WTC11 (cell line): Measurements from ENCODE around the gene DRD4. TPM values are rescaled to one million over a fixed set of nuclear protein-coding genes. Genes with fewer than 3 reads are reported as not detected.

Source experiments
- ATAC-seq: fragments of 200-7000 bp; cut with Tn5 transposase; 2 replicates; pipeline ENCODE4 v1.10.0; 2021; ENCODE audit warnings: mild to moderate bottlenecking, moderate library complexity
- CTCF ChIA-PET: fragments of 300-600 bp; sonication (Branson Sonifier 250); formaldehyde crosslinking; loops from one replicate; lab custom pipeline; 2021; ENCODE audit warnings: antibody characterized with exemption; lab: Charles Lee
- POLR2A ChIA-PET: fragments of 350-600 bp; sonication (Branson Sonifier 250); formaldehyde crosslinking; loops from one replicate; lab custom pipeline; 2021; ENCODE audit warnings: antibody characterized with exemption; lab: Charles Lee
- DNase-seq: peaks from one replicate; pipeline ENCODE4 v3.0.0; 2021; ENCODE audit warnings: low spot score
- H3K27ac Mint-ChIP-seq: 2 replicates; pipeline ENCODE4 v1.8.0; 2021; ENCODE audit warnings: mixed read lengths
- H3K27me3 Mint-ChIP-seq: 2 replicates; pipeline ENCODE4 v1.8.0; 2021; ENCODE audit warnings: low read depth, mild to moderate bottlenecking, moderate library complexity, mixed read lengths
- H3K36me3 Mint-ChIP-seq: 2 replicates; pipeline ENCODE4 v1.8.0; 2021; ENCODE audit warnings: mixed read lengths
- H3K4me1 Mint-ChIP-seq: 2 replicates; pipeline ENCODE4 v1.8.0; 2022; ENCODE audit warnings: mixed read lengths
- H3K4me3 Mint-ChIP-seq: 2 replicates; pipeline ENCODE4 v1.8.0; 2021; ENCODE audit warnings: mild to moderate bottlenecking, moderate library complexity, mixed read lengths
- H3K9me3 Mint-ChIP-seq: 2 replicates; pipeline ENCODE4 v1.8.0; 2021; ENCODE audit warnings: mixed read lengths
- CREM ChIP-seq: sonication (generic); formaldehyde crosslinking; IDR thresholded peaks from 2 replicates; pipeline ENCODE4 v1.8.1; 2022; ENCODE audit warnings: mild to moderate bottlenecking, missing genetic modification reagents, moderate library complexity
- ESRRA ChIP-seq: sonication (generic); formaldehyde crosslinking; IDR thresholded peaks from 2 replicates; pipeline ENCODE4 v1.8.1; 2022; ENCODE audit warnings: mild to moderate bottlenecking, missing genetic modification reagents, borderline replicate concordance
- NR1H2 ChIP-seq: sonication (generic); formaldehyde crosslinking; IDR thresholded peaks from 2 replicates; pipeline ENCODE4 v1.9.0; 2021; ENCODE audit warnings: mild to moderate bottlenecking, moderate library complexity, missing genetic modification reagents
- NR2C2 ChIP-seq: sonication (generic); formaldehyde crosslinking; IDR thresholded peaks from 2 replicates; pipeline ENCODE4 v1.8.0; 2022; ENCODE audit warnings: mild to moderate bottlenecking, missing genetic modification reagents
- PREB ChIP-seq: sonication (generic); formaldehyde crosslinking; IDR thresholded peaks from 2 replicates; pipeline ENCODE4 v1.8.1; 2022; ENCODE audit warnings: mild to moderate bottlenecking, missing genetic modification reagents, moderate library complexity, borderline replicate concordance
- SMAD3 ChIP-seq: sonication (generic); formaldehyde crosslinking; IDR thresholded peaks from 2 replicates; pipeline ENCODE4 v1.8.0; 2022; ENCODE audit warnings: missing genetic modification reagents, mild to moderate bottlenecking, borderline replicate concordance
- USF1 ChIP-seq: sonication (generic); formaldehyde crosslinking; IDR thresholded peaks from 2 replicates; pipeline ENCODE4 v1.8.0; 2022; ENCODE audit warnings: mild to moderate bottlenecking, missing genetic modification reagents
- ZBTB21 ChIP-seq: sonication (generic); formaldehyde crosslinking; IDR thresholded peaks from 2 replicates; pipeline ENCODE4 v1.8.1; 2023; ENCODE audit warnings: mild to moderate bottlenecking, missing genetic modification reagents, borderline replicate concordance
- ZNF317 ChIP-seq: sonication (generic); formaldehyde crosslinking; IDR thresholded peaks from 2 replicates; pipeline ENCODE4 v1.8.1; 2023; ENCODE audit warnings: low read depth, mild to moderate bottlenecking, moderate library complexity, missing genetic modification reagents, borderline replicate concordance
- total RNA-seq: library from RNA; stranded (reverse); gene quantifications from 3 replicates; pipeline ENCODE4 v1.2.3, GENCODE V29; 2021
- TF ChIP-seq, protein P1 (sequence below): fragments of 250-450 bp; sonication (Bioruptor Pico); conservative IDR thresholded peaks from 2 replicates; pipeline ENCODE4 v1.9.0; 2021; ENCODE audit warnings: mild to moderate bottlenecking
- TF ChIP-seq, protein P2 (sequence below): fragments of 250-450 bp; sonication (Bioruptor Pico); IDR thresholded peaks from 2 replicates; pipeline ENCODE4 v1.8.0; 2021; ENCODE audit warnings: mild to moderate bottlenecking
- TF ChIP-seq, protein P3 (sequence below): sonication (generic); formaldehyde crosslinking; IDR thresholded peaks from 2 replicates; pipeline ENCODE4 v1.8.0; 2022; ENCODE audit warnings: mild to moderate bottlenecking, missing genetic modification reagents

The DRD4 gene
- total RNA-seq, 1 experiment from 2014 or later: 3.7 TPM

- ATAC-seq (no peak), DNase-seq (no peak)
- POLR2A ChIA-PET: no interaction called here
- CTCF ChIA-PET: no interaction called here
- Mint-ChIP-seq H3K9me3 (no peaks in the 10 kb centered on the region), H3K4me1 (peaks cover 18% of the 10 kb centered on the region), H3K27ac (no peak overlapping the region; the same call in 1 of the 2 replicates), H3K4me3 (no peak overlapping the region), H3K36me3 (no peaks in the 10 kb centered on the region), H3K27me3 (peaks cover 27% of the 10 kb centered on the region)
- no peak for TF ChIP-seq NR1H2 (CRISPR knock-in tag)
- TF ChIP-seq USF1 (CRISPR knock-in tag): no peak
- TF ChIP-seq, protein P1, sequence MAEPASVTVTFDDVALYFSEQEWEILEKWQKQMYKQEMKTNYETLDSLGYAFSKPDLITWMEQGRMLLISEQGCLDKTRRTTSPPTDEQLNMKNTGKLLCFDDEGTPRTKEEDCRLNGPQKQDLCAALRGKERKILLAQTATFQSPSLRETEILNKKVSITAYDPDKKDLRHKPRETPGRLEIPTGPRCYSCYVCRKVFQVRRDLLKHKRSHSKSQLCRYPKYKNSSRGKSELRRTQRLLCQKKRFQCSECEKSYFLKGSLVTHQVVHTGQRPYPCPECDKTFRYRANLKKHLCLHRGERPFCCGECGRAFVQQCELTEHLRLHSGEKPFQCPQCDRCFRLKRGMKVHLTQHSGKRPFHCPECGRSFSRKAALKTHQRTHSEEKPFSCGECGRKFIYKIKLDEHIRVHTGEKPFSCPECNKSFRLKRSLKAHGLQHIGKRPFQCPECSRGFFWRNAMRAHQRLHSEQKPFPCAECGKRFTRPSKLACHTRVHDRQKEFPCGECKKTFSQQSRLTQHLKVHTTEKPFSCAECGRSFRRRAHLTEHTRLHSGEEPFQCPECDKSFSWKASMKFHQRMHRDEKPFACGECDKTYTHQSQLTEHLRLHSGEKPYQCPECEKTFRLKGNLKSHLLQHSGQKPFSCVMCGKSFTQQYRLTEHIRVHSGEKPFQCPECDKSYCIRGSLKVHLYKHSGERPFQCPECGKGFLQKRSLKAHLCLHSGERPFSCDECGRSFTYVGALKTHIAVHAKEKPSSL (CRISPR knock-in tag): no peak
- no peak for TF ChIP-seq ZNF317
- TF ChIP-seq SMAD3 (CRISPR knock-in tag): no peak
- TF ChIP-seq, protein P2, sequence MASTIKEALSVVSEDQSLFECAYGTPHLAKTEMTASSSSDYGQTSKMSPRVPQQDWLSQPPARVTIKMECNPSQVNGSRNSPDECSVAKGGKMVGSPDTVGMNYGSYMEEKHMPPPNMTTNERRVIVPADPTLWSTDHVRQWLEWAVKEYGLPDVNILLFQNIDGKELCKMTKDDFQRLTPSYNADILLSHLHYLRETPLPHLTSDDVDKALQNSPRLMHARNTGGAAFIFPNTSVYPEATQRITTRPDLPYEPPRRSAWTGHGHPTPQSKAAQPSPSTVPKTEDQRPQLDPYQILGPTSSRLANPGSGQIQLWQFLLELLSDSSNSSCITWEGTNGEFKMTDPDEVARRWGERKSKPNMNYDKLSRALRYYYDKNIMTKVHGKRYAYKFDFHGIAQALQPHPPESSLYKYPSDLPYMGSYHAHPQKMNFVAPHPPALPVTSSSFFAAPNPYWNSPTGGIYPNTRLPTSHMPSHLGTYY (CRISPR knock-in tag): no peak
- no peak for TF ChIP-seq PREB (CRISPR knock-in tag)
- TF ChIP-seq, protein P3, sequence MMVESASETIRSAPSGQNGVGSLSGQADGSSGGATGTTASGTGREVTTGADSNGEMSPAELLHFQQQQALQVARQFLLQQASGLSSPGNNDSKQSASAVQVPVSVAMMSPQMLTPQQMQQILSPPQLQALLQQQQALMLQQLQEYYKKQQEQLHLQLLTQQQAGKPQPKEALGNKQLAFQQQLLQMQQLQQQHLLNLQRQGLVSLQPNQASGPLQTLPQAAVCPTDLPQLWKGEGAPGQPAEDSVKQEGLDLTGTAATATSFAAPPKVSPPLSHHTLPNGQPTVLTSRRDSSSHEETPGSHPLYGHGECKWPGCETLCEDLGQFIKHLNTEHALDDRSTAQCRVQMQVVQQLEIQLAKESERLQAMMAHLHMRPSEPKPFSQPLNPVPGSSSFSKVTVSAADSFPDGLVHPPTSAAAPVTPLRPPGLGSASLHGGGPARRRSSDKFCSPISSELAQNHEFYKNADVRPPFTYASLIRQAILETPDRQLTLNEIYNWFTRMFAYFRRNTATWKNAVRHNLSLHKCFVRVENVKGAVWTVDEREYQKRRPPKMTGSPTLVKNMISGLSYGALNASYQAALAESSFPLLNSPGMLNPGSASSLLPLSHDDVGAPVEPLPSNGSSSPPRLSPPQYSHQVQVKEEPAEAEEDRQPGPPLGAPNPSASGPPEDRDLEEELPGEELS (CRISPR knock-in tag): no peak
These were observed 4.8 kb downstream of the DRD4 start for GRCh38 chr11:641806-642370.

GRCh38 chr11:643366-643765, 6.3 kb downstream of the DRD4 start:
- peaks cover under 1% of the 10 kb centered on the region; the same call in 1 of the 2 replicates for H3K36me3 Mint-ChIP-seq
- ATAC-seq: no peak
- H3K4me1 Mint-ChIP-seq: peaks cover 9% of the 10 kb centered on the region
- ChIA-PET CTCF (no interaction called here), POLR2A (no interaction called here)
- peaks cover 15% of the 10 kb centered on the region for H3K27me3 Mint-ChIP-seq
- H3K27ac Mint-ChIP-seq: no peak overlapping the region
- no peaks in the 10 kb centered on the region for H3K9me3 Mint-ChIP-seq
- H3K4me3 Mint-ChIP-seq: no peak overlapping the region
- TF ChIP-seq ESRRA (CRISPR knock-in tag) (no peak), ZBTB21 (no peak), NR1H2 (CRISPR knock-in tag) (no peak), CREM (no peak), NR2C2 (no peak)
- TF ChIP-seq, protein P3 (CRISPR knock-in tag): no peak
- no peak for DNase-seq
